Stomach (tissue), 4 donors: ENCODE measurements around the gene REXO1.

Experiments
- EP300 ChIP-seq: sonication (generic); formaldehyde crosslinking; IDR thresholded peaks from one replicate; pipeline ENCODE4 v1.6.1; 2017; ENCODE audit warnings: antibody characterized with exemption
- POLR2A ChIP-seq, 4 donors: fragments of 450-650 bp; IDR thresholded peaks; one replicate each; pipeline ENCODE4 v1.6.1; 2016; ENCODE audit warnings: antibody characterized with exemption in 4 of 4, control low read depth in 2 of 4, mild to moderate bottlenecking in 1 of 4, moderate library complexity in 1 of 4
- TF ChIP-seq, protein P1 (sequence below), 7 experiments: fragments of 450-650 bp in 4 of 7; fragments of 200-600 bp in 3 of 7; sonication (generic) in 3 of 7; IDR thresholded peaks; one replicate each; pipeline ENCODE4 v1.5.1; 2016 to 2019; ENCODE audit warnings: antibody characterized with exemption in 7 of 7, control low read depth in 2 of 7, mild to moderate bottlenecking in 1 of 7

DNA sequence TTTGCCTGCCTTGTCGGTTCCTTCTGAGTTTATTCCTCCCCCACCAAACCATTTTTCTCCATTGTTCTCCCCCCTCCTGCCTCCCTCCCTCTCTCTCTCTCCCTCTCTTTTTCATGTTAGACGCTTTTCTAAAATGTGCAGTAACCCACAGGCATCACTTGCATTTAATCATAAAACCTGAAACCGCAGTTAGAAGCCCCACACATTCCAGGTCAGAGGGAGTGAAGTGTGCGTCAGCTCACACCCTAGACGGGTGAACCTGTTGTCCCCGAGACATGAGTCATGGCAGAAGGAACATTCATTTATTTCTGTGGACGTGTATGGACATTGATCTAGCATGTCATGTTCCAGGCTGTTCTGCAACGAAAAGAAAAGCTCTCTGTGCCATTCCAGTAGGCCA lies 75.1 kb downstream of the REXO1 start:
- TF ChIP-seq, protein P1, sequence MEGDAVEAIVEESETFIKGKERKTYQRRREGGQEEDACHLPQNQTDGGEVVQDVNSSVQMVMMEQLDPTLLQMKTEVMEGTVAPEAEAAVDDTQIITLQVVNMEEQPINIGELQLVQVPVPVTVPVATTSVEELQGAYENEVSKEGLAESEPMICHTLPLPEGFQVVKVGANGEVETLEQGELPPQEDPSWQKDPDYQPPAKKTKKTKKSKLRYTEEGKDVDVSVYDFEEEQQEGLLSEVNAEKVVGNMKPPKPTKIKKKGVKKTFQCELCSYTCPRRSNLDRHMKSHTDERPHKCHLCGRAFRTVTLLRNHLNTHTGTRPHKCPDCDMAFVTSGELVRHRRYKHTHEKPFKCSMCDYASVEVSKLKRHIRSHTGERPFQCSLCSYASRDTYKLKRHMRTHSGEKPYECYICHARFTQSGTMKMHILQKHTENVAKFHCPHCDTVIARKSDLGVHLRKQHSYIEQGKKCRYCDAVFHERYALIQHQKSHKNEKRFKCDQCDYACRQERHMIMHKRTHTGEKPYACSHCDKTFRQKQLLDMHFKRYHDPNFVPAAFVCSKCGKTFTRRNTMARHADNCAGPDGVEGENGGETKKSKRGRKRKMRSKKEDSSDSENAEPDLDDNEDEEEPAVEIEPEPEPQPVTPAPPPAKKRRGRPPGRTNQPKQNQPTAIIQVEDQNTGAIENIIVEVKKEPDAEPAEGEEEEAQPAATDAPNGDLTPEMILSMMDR (IDR thresholded peaks at IDR 0.05) = no peak
- TF ChIP-seq EP300 (no peak), POLR2A (IDR thresholded peaks at IDR 0.05) (no peak)
